ENCODE measurements around the gene STRN3. TPM values are rescaled to one million over a fixed set of nuclear protein-coding genes. Genes with fewer than 3 reads are reported as not detected.
A peak's percentile ranks its signal among the peaks of the same experiment; 100 is the strongest.

The STRN3 gene
- total and polyA plus RNA-seq, 9 donors = 31.6 to 56.1 (median 42.1) TPM

DNA sequence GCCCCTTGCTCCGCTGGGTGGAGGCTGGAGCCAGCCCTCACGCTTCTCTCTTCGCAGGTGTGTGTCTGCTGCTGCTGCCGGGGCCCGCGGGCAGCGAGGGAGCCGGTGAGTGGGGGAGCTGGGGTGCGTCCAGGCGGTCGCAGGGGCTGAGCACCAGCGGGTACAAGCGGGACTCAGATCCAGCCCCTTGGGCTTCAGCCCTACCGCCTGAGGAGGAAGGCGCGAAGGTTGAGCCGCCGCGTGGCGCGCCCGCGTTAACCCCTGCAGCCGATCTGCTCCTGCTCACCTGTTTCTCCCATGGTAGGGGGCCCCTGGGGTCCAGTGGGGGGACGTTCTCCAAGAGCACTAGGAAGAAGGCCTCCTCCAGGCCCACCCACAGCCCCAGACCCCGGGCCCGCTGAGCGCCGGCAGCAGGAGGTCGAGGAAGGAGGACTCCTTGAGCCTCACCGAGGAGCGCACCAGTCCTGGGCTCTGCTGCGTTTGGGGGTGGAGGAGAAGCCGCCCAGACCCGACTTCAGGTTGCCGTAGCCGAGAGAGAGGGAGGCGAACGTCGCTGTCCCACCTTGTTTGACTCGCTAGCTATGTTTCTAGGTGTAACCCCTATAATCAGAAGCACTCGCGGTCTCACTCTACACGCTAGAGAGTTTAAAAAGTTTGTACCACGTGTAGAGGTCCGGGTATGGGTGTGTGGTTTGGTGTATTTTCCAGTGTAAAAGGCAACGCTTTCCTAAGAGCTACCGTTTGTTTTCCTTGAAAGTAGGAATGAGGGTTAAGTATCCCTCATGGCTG is 151.0 kb downstream of the STRN3 start:
- Histone ChIP-seq H3K36me3 (ENCODE audit: control insufficient read depth, insufficient read depth, low read length) (no peaks in the 10 kb centered on the region), H3K4me1 (ENCODE audit: control insufficient read depth, insufficient read depth, low read length) (peaks cover 14% of the 10 kb centered on the region), H3K27ac (ENCODE audit: low read length) (no peak overlapping the region), H3K4me3 (ENCODE audit: low read length) (peak overlapping the region; percentile 56), H3K9me3 (replicated peaks; ENCODE audit: control insufficient read depth, low read depth, low read length) (no peaks in the 10 kb centered on the region), H3K27me3 (ENCODE audit: control insufficient read depth, insufficient read depth, low read length) (peaks cover 30% of the 10 kb centered on the region)
- DNase-seq = no peak
- under 1% methylated on average over 32 of the region's 48 CpGs for WGBS (ENCODE audit: insufficient coverage)

- H3K27me3 ChIP-seq (ENCODE audit: control insufficient read depth, insufficient read depth, low read length) = peaks cover 30% of the 10 kb centered on the region
- H3K36me3 ChIP-seq (ENCODE audit: control insufficient read depth, insufficient read depth, low read length) = no peaks in the 10 kb centered on the region
- H3K27ac ChIP-seq (ENCODE audit: low read length) = no peak within 1 kb of the TSS
- no peaks in the 10 kb centered on the region for H3K9me3 ChIP-seq (replicated peaks; ENCODE audit: control insufficient read depth, low read depth, low read length)
- under 1% methylated on average over 99 of the region's 99 CpGs for WGBS (ENCODE audit: insufficient coverage)
- H3K4me1 ChIP-seq (ENCODE audit: control insufficient read depth, insufficient read depth, low read length) = peaks cover 16% of the 10 kb centered on the region
- H3K4me3 ChIP-seq (ENCODE audit: low read length) = peak within 1 kb of the TSS; percentile 56
- peak; percentile 66 for DNase-seq
Observed at GRCh38 chr14:30874120-30874998, 151.8 kb downstream of the STRN3 start, which contains the start of gene COCH. Gene COCH, plus strand, starts transcription at chr14:30874559. Its CDS starts 380 bp downstream, at chr14:30874939.

- peaks cover 30% of the 10 kb centered on the region for H3K27me3 ChIP-seq (ENCODE audit: control insufficient read depth, insufficient read depth, low read length)
- 43% methylated on average over 13 of the region's 20 CpGs for WGBS (ENCODE audit: insufficient coverage)
- no peaks in the 10 kb centered on the region for H3K9me3 ChIP-seq (replicated peaks; ENCODE audit: control insufficient read depth, low read depth, low read length)
- peaks cover 16% of the 10 kb centered on the region for H3K4me1 ChIP-seq (ENCODE audit: control insufficient read depth, insufficient read depth, low read length)
- no peaks in the 10 kb centered on the region for H3K36me3 ChIP-seq (ENCODE audit: control insufficient read depth, insufficient read depth, low read length)
- H3K27ac ChIP-seq (ENCODE audit: low read length) = no peak overlapping the region
- no peak for DNase-seq
- H3K4me3 ChIP-seq (ENCODE audit: low read length) = peak overlapping the region; percentile 56
Observed at GRCh38 chr14:30873308-30874119, 152.7 kb downstream of the STRN3 start.

- peaks cover 30% of the 10 kb centered on the region for H3K27me3 ChIP-seq (ENCODE audit: control insufficient read depth, insufficient read depth, low read length)
- no peak for DNase-seq
- H3K36me3 ChIP-seq (ENCODE audit: control insufficient read depth, insufficient read depth, low read length) = no peaks in the 10 kb centered on the region
- no peak overlapping the region for H3K27ac ChIP-seq (ENCODE audit: low read length)
- WGBS (ENCODE audit: insufficient coverage) = no CpG with 5 or more reads among the region's 1 CpG
- no peak overlapping the region for H3K4me3 ChIP-seq (ENCODE audit: low read length)
- no peaks in the 10 kb centered on the region for H3K9me3 ChIP-seq (replicated peaks; ENCODE audit: control insufficient read depth, low read depth, low read length)
- peaks cover 16% of the 10 kb centered on the region for H3K4me1 ChIP-seq (ENCODE audit: control insufficient read depth, insufficient read depth, low read length)
Observed at GRCh38 chr14:30872602-30873001, 153.6 kb downstream of the STRN3 start.

DNA sequence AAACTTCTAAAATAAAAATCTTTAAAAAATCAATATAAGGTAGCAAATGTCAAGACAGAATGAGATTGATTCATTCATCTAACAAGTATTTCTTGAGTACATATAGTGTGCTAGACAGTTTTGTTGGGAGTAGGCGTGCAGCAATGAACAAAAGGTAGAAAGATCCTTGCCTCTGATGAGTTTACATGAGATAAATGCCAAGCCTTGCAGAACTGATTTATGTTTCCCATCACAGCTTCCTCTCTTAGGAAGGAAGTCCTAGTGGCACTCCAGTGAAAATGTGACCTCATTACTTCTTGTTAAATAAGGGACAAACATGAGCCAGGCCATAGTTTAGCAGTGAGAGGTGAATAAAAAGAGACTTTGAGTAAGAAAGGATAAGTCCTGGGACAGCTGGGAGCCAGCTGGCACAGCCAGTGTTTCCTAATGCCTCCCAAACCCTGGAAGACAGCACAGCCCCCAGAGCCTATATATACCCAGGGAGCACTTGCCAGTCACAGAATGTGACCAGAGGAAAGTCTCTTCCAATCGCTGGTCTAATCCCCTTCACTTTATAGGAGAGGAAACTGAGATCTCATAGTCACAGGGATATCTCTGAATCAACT is 156.5 kb downstream of the STRN3 start:
- Histone ChIP-seq H3K27ac (ENCODE audit: low read length) (no peak overlapping the region), H3K36me3 (ENCODE audit: control insufficient read depth, insufficient read depth, low read length) (no peaks in the 10 kb centered on the region), H3K9me3 (replicated peaks; ENCODE audit: control insufficient read depth, low read depth, low read length) (no peaks in the 10 kb centered on the region), H3K27me3 (ENCODE audit: control insufficient read depth, insufficient read depth, low read length) (peaks cover 12% of the 10 kb centered on the region), H3K4me3 (ENCODE audit: low read length) (no peak overlapping the region), H3K4me1 (ENCODE audit: control insufficient read depth, insufficient read depth, low read length) (peaks cover 7% of the 10 kb centered on the region)
- peak; percentile 38 for DNase-seq
- WGBS (ENCODE audit: insufficient coverage) = no CpG with 5 or more reads among the region's 2 CpGs

GRCh38 chr14:30868736-30869135 is 157.4 kb downstream of the STRN3 start:
- no peak overlapping the region for H3K27ac ChIP-seq (ENCODE audit: low read length)
- 93% methylated on average over 3 of the region's 5 CpGs for whole genome bisulfite sequencing (ENCODE audit: insufficient coverage)
- no peak for DNase-seq
- H3K4me1 ChIP-seq (ENCODE audit: control insufficient read depth, insufficient read depth, low read length) = peaks cover 6% of the 10 kb centered on the region
- H3K4me3 ChIP-seq (ENCODE audit: low read length) = no peak overlapping the region
- no peaks in the 10 kb centered on the region for H3K9me3 ChIP-seq (replicated peaks; ENCODE audit: control insufficient read depth, low read depth, low read length)
- no peaks in the 10 kb centered on the region for H3K36me3 ChIP-seq (ENCODE audit: control insufficient read depth, insufficient read depth, low read length)
- peaks cover 5% of the 10 kb centered on the region for H3K27me3 ChIP-seq (ENCODE audit: control insufficient read depth, insufficient read depth, low read length)

DNA sequence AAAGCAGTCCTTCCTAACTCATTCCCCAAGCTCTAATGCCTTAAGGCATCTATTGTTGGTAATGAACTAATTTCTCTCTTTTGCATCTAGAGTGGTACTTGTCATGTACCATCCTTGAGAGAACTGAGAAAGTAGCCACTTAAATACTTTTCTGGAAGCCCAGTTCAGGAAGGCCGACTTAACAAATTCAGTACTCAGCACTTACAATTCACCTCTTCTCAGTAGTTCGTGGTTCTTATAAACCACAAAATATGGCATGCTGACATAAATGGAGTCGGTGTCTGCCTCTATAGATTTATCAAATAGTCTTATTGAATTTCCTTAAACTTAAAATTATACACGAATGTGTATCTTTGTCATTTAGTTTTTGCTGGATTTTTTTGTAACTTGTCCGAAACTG is 161.2 kb downstream of the STRN3 start:
- Histone ChIP-seq H3K4me1 (ENCODE audit: control insufficient read depth, insufficient read depth, low read length) (peaks cover 2% of the 10 kb centered on the region), H3K36me3 (ENCODE audit: control insufficient read depth, insufficient read depth, low read length) (no peaks in the 10 kb centered on the region), H3K27ac (ENCODE audit: low read length) (no peak overlapping the region), H3K27me3 (ENCODE audit: control insufficient read depth, insufficient read depth, low read length) (no peaks in the 10 kb centered on the region), H3K4me3 (ENCODE audit: low read length) (no peak overlapping the region), H3K9me3 (replicated peaks; ENCODE audit: control insufficient read depth, low read depth, low read length) (no peaks in the 10 kb centered on the region)
- no peak for DNase-seq
- WGBS (ENCODE audit: insufficient coverage) = no CpG with 5 or more reads among the region's 5 CpGs

GRCh38 chr14:30861200-30861599 is 165.0 kb downstream of the STRN3 start:
- no peak for DNase-seq
- 100% methylated on average over 1 of the region's 1 CpG for WGBS (ENCODE audit: insufficient coverage)

DNA sequence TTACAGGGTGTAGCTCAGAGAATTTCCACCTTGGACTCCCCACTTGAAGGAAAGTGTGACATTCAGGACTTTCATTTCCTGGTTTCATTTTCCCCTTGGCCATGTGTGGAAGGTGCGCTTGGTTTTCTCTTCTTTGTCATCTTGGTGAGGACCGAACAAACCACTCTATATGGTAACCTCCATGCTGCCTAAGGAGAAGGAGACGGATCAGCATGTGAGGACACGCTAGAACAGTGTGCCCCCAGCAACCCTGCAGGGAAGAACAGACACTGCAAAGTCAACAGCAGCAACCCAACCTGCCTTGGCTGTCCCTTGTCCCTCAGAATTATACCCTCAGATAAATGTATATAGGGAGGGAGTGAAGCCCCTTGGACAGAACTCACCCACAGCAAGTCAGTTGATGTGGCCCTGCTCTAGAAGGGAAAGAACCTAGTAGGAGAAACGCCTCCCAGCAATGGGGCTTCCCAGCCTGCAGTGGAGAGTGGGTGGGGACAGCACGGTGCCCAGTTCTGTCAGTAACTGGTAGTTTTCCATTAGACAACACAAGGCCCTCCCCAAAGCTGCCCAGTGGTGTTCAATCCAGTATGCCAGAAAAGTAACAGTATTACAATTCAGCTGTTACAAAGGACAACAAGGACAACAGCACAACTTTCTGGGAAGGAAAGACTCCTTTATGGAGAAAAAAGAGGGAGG is 170.7 kb downstream of the STRN3 start:
- Histone ChIP-seq H3K4me1 (ENCODE audit: control insufficient read depth, insufficient read depth, low read length) (no peaks in the 10 kb centered on the region), H3K27me3 (ENCODE audit: control insufficient read depth, insufficient read depth, low read length) (no peaks in the 10 kb centered on the region), H3K9me3 (replicated peaks; ENCODE audit: control insufficient read depth, low read depth, low read length) (no peaks in the 10 kb centered on the region), H3K4me3 (ENCODE audit: low read length) (no peak overlapping the region), H3K36me3 (ENCODE audit: control insufficient read depth, insufficient read depth, low read length) (no peaks in the 10 kb centered on the region), H3K27ac (ENCODE audit: low read length) (no peak overlapping the region)
- DNase-seq = no peak
- no CpG with 5 or more reads among the region's 6 CpGs for whole genome bisulfite sequencing (ENCODE audit: insufficient coverage)

More at GRCh38 chr14:30861200-30861599, 165.0 kb downstream of the STRN3 start:
- H3K9me3 ChIP-seq (replicated peaks; ENCODE audit: control insufficient read depth, low read depth, low read length) = no peaks in the 10 kb centered on the region
- no peak overlapping the region for H3K4me3 ChIP-seq (ENCODE audit: low read length)
- H3K36me3 ChIP-seq (ENCODE audit: control insufficient read depth, insufficient read depth, low read length) = no peaks in the 10 kb centered on the region
- no peaks in the 10 kb centered on the region for H3K4me1 ChIP-seq (ENCODE audit: control insufficient read depth, insufficient read depth, low read length)
- H3K27ac ChIP-seq (ENCODE audit: low read length) = no peak overlapping the region
- H3K27me3 ChIP-seq (ENCODE audit: control insufficient read depth, insufficient read depth, low read length) = no peaks in the 10 kb centered on the region
